HG03196 (cell line): ENCODE results near the gene MAGIX.
"Not testable (repeated sequence)": the region's sequence is repeated elsewhere in the genome, so short reads cannot be mapped to it uniquely, and the experiment has no call there.

Experiments used
- ATAC-seq: cut with Tn5 transposase; IDR thresholded peaks from one replicate; pipeline ENCODE4 v1.9.1; 2021; ENCODE audit not compliant: unreplicated experiment

The MAGIX gene

GRCh38 chrX:49162620-49163019 lies at the start of gene MAGIX:
TSS of gene MAGIX (plus strand) at chrX:49162758. CDS start at chrX:49162890, 132 bp downstream.
- ATAC-seq: no peak

GRCh38 chrX:49116076-49116475 lies 46.5 kb upstream of the MAGIX start:
- no peak for ATAC-seq

GRCh38 chrX:49116716-49117115 lies 45.8 kb upstream of the MAGIX start:
- no peak for ATAC-seq

GRCh38 chrX:49117581-49117980 lies 45.0 kb upstream of the MAGIX start:
- ATAC-seq: no peak

GRCh38 chrX:49120091-49120490 lies 42.5 kb upstream of the MAGIX start:
- ATAC-seq: no peak

GRCh38 chrX:49122499-49122898 lies 40.1 kb upstream of the MAGIX start:
- no peak for ATAC-seq

GRCh38 chrX:49127742-49128258 lies 34.8 kb upstream of the MAGIX start:
- not testable (repeated sequence) for ATAC-seq

GRCh38 chrX:49129427-49129826 lies 33.1 kb upstream of the MAGIX start:
- no peak for ATAC-seq

GRCh38 chrX:49132275-49132674 lies 30.3 kb upstream of the MAGIX start:
- ATAC-seq: not testable (repeated sequence)

- ATAC-seq: no peak
These were observed 28.8 kb upstream of the MAGIX start for GRCh38 chrX:49133759-49134158.

GRCh38 chrX:49137492-49137891 lies 25.1 kb upstream of the MAGIX start:
- ATAC-seq: no peak

GRCh38 chrX:49139713-49140112 lies 22.8 kb upstream of the MAGIX start:
- no peak for ATAC-seq

- not testable (repeated sequence) for ATAC-seq
These were observed 20.3 kb upstream of the MAGIX start for GRCh38 chrX:49142264-49142663.

GRCh38 chrX:49143154-49143553 lies 19.4 kb upstream of the MAGIX start:
- not testable (repeated sequence) for ATAC-seq

- no peak for ATAC-seq
These were observed 15.3 kb upstream of the MAGIX start for GRCh38 chrX:49147282-49147681.

- no peak for ATAC-seq
These were observed 14.6 kb upstream of the MAGIX start for GRCh38 chrX:49147936-49148335.

GRCh38 chrX:49148390-49149100 lies 14.0 kb upstream of the MAGIX start:
- ATAC-seq: not testable (repeated sequence)

- not testable (repeated sequence) for ATAC-seq
These were observed 13.3 kb upstream of the MAGIX start for GRCh38 chrX:49149291-49149690.

GRCh38 chrX:49153467-49153866 lies 9.1 kb upstream of the MAGIX start:
- no peak for ATAC-seq

- peak; percentile 1 for ATAC-seq
These were observed 7.2 kb upstream of the MAGIX start for GRCh38 chrX:49155243-49155899.

- peak; percentile 83 for ATAC-seq
These were observed 6.4 kb upstream of the MAGIX start for GRCh38 chrX:49155900-49156837.
